ENCODE data around the gene TSPEAR. TPM values are rescaled to one million over a fixed set of nuclear protein-coding genes. Genes with fewer than 3 reads are reported as not detected.
"Not testable (repeated sequence)": the region's sequence is repeated elsewhere in the genome, so short reads cannot be mapped to it uniquely, and the experiment has no call there.

TSPEAR gene
- polyA plus RNA-seq, 1 experiment = not detected

GRCh38 chr21:44594406-44594916 is 116.9 kb downstream of the TSPEAR start:
- TF ChIP-seq, protein P1, sequence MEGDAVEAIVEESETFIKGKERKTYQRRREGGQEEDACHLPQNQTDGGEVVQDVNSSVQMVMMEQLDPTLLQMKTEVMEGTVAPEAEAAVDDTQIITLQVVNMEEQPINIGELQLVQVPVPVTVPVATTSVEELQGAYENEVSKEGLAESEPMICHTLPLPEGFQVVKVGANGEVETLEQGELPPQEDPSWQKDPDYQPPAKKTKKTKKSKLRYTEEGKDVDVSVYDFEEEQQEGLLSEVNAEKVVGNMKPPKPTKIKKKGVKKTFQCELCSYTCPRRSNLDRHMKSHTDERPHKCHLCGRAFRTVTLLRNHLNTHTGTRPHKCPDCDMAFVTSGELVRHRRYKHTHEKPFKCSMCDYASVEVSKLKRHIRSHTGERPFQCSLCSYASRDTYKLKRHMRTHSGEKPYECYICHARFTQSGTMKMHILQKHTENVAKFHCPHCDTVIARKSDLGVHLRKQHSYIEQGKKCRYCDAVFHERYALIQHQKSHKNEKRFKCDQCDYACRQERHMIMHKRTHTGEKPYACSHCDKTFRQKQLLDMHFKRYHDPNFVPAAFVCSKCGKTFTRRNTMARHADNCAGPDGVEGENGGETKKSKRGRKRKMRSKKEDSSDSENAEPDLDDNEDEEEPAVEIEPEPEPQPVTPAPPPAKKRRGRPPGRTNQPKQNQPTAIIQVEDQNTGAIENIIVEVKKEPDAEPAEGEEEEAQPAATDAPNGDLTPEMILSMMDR (IDR thresholded peaks at IDR 0.05; ENCODE audit: insufficient read depth, low read depth, low read length) = no peak
- POLR2A ChIA-PET = no interaction called here
- CTCF ChIA-PET = no interaction called here
- no peak overlapping the region for H3K4me3 ChIP-seq (ENCODE audit: low read depth, low read length)
- DNase-seq (ENCODE audit: low read depth) = no peak
- H3K27me3 ChIP-seq (ENCODE audit: control insufficient read depth, insufficient read depth, low read length) = peaks cover 8% of the 10 kb centered on the region
- no peaks in the 10 kb centered on the region for H3K36me3 ChIP-seq (ENCODE audit: control insufficient read depth, insufficient read depth, low read length)

GRCh38 chr21:44593598-44594405 is 117.6 kb downstream of the TSPEAR start:
- TF ChIP-seq, protein P1 (IDR thresholded peaks at IDR 0.05; ENCODE audit: insufficient read depth, low read depth, low read length) = no peak
- DNase-seq (ENCODE audit: low read depth) = no peak
- CTCF ChIA-PET = no interaction called here
- no peaks in the 10 kb centered on the region for H3K36me3 ChIP-seq (ENCODE audit: control insufficient read depth, insufficient read depth, low read length)
- H3K4me3 ChIP-seq (ENCODE audit: low read depth, low read length) = no peak overlapping the region
- peaks cover 8% of the 10 kb centered on the region for H3K27me3 ChIP-seq (ENCODE audit: control insufficient read depth, insufficient read depth, low read length)
- POLR2A ChIA-PET = no interaction called here

GRCh38 chr21:44592446-44593311 is 118.7 kb downstream of the TSPEAR start, which contains the start of gene KRTAP10-6:
Gene KRTAP10-6, minus strand, starts transcription at chr21:44592505. Its CDS starts 21 bp downstream, at chr21:44592484.
- no peak for DNase-seq (ENCODE audit: low read depth)
- Histone ChIP-seq H3K36me3 (ENCODE audit: control insufficient read depth, insufficient read depth, low read length) (no peaks in the 10 kb centered on the region), H3K4me3 (ENCODE audit: low read depth, low read length) (no peak within 1 kb of the TSS), H3K27me3 (ENCODE audit: control insufficient read depth, insufficient read depth, low read length) (peaks cover 8% of the 10 kb centered on the region)
- ChIA-PET CTCF (no interaction called here), POLR2A (no interaction called here)
- TF ChIP-seq, protein P1 (IDR thresholded peaks at IDR 0.05; ENCODE audit: insufficient read depth, low read depth, low read length) = no peak

DNA sequence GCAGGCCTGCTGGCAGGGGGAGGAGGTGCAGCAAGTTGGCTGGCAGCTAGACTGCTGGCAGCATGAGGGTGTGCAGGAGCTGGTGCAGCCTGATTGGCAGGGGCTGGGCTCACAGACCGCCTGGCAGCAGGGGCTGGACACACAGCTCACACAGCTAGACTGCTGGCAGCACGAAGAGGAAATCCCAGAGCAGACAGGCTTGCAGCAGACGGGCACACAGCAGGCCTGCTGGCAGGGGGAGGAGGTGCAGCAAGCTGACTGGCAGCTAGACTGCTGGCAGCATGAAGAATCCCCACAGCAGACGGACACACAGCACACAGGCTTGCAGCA is 119.6 kb downstream of the TSPEAR start:
- POLR2A ChIA-PET; H3K4me3 ChIP-seq (ENCODE audit: low read depth, low read length); H3K27me3 ChIP-seq (ENCODE audit: control insufficient read depth, insufficient read depth, low read length); CTCF ChIA-PET; DNase-seq (ENCODE audit: low read depth); H3K36me3 ChIP-seq (ENCODE audit: control insufficient read depth, insufficient read depth, low read length): not testable (repeated sequence)

DNA sequence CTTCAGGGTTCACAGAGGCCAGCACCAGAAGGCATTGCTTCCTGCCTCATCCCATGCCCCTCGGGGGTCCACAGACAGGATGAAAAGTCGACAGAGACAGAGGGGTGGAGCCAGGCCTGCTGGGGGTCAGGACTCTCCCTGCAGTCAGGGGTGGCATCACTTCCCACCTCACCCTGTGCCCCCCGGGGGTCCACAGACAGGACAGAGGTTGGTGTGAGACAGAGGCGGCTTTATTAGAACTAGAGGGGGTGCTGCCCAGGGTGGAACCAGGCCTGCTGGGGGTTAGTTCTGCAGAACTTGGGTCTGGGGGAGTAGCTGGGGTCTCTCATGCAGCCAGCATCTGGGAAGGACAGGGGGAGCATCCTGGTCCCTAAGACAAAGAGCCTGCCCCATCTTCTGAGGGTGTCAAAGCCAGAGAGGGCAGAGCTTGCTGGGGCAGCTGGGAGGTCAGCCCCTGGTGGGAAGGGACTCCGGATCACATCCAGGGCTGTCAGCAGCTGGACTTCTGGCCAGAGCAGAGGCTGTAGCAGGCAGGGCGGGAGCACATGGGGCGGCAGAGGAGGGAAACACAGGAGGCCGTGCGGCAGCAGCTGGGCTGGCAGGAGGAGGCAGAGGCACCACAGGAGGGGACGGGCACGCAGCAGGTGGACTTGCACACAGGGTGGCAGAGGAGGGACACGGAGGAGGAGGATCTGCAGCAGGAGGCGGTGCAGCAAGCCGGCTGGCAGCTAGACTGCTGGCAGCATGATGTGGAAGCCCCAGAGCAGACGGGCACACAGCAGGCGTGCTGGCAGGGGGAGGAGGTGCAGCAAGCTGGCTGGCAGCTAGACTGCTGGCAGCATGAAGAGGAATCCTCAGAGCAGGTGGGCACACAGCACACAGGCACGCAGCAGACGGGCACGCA is 120.2 kb downstream of the TSPEAR start:
- H3K27me3 ChIP-seq (ENCODE audit: control insufficient read depth, insufficient read depth, low read length); H3K4me3 ChIP-seq (ENCODE audit: low read depth, low read length); DNase-seq (ENCODE audit: low read depth); CTCF ChIA-PET; H3K36me3 ChIP-seq (ENCODE audit: control insufficient read depth, insufficient read depth, low read length); POLR2A ChIA-PET: not testable (repeated sequence)

Measured in BJ (cell line).